Astrocyte of the hippocampus (primary cell): ENCODE measurements around the gene NKAIN4.
"Not testable (repeated sequence)": the region's sequence is repeated elsewhere in the genome, so short reads cannot be mapped to it uniquely, and the experiment has no call there.

Source experiments
- DNase-seq: peaks from one replicate; pipeline ENCODE4 v3.0.0; 2011; ENCODE audit warnings: low read depth, low spot score

NKAIN4 gene

GRCh38 chr20:63238031-63238430, 16.2 kb downstream of the NKAIN4 start:
- DNase-seq: no peak

DNA sequence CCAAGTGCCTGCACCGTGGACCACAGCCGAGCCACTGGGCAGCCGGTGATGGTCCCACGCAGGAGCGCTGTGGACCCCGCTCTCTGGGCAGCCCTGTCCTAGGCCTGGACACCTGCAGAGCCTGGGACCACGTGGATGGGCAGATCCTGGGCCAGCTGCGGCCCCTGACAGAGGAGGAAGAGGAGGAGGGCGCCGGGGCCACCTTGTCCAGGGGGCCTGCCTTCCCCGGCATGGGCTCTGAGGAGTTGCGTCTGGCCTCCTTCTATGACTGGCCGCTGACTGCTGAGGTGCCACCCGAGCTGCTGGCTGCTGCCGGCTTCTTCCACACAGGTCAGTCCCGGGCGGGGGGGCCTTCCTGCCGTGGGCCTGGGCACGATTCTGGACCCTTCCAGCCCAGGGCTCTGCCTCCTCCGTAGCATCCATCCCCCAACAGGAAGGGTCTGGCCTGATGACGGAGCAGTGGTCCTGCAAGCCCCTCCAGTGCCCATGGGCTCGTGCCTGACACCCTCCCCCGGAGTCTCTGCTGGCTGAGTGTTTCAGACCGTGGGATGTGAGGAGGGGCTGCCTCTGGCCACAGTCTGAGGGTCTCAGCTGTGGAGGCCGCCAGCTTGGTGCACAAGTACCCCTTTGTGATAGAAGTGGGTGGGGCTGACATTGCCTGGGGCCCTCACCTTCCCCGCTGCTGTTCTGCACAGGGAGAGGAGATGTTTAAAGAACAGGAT, 18.0 kb downstream of the NKAIN4 start:
- no peak for DNase-seq

DNA sequence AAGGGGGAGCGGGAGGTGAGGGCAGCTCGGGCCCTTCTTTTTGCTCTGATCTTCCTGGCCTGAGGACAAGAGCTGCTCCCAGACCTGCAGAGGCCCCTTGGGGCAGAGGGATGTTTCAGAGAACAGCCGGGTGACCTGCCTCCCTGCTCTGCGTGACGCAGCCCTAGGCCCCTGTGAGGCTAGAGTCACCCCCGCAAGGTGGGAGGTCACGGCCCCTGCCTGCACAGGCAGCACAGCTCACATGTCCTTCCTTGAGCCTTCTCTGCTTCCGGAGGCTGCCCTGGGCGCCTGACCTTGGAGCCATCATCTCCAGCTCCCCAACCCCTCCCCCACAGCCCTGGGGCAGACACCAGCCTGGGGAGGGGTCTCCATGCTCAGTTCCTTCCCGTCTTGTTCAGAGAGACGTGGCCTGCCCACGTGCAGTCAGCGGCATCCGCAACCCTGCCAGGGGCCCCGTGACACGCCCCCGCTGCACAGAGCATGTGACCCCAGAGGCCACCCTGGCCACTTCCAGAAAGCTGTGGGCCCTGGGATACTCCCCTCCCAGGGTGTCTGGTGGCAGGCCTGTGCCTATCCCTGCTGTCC, 18.8 kb downstream of the NKAIN4 start, which contains the start of gene BIRC7:
TSS of gene BIRC7 (plus strand) at position 507 of the 585 bp plus-strand sequence. CDS start 192 bp downstream, outside the sequence.
- DNase-seq: no peak

GRCh38 chr20:63234693-63235398, 19.4 kb downstream of the NKAIN4 start:
- DNase-seq: peak; percentile 59

DNA sequence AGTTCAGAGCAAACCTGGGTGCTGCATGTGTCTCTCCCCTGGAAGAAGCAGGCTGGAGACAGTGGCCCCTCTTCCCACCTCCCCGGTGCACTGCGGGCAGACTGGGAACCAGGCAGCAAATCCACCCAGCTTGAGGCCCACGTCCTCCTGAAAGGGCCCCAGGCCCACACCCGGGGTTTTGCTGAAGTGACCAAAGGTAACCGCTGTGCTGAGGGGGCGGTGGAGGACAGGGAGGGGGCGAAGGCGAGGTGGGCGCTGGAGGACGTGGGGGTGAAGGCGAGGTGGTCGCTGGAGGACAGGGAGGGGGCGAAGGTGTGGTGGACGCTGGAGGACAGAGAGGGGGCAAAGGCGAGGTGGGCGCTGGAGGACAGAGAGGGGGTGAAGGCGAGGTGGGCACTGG, 20.3 kb downstream of the NKAIN4 start:
- DNase-seq: no peak

GRCh38 chr20:63233061-63233344, 21.3 kb downstream of the NKAIN4 start:
- DNase-seq: no peak

DNA sequence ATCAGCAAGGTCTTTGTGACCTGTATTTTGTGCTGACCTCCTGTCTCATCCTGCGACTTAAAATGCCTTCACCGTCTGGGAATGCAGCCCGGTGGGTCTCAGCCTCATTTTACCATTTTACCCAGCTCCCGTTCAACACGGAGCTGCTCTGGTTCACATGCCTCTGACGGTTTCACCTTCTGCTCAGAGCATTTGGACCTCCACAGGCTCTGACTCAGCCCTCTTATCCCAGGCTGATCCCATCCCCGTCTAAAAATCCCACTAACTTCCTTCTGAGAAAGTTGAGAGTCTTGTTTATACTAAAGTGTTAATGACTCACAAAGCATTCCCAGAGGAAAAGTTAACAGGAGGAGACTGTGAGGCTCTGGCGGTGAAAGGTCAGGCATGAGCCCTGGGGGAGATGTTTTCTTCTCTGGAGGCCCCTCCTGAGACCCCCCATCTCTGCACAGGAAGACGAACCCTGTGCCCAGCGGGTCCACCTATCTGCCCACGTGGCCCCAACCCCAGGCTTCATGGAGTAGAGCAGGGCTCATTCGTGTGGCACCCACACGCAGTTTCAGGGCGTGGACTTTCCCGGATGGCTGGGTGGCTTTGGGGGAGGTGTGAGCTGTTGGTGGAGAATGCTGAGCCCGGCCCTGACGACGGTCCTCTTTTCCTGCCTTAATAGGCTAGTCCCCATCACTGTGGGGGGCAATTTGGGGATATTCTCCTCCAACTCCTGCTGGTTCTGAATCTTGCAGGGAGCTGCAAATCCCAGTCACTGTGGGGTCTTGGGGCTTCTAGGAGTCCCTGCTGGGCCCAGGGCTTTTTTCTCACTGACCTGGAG, 21.8 kb downstream of the NKAIN4 start:
- DNase-seq: peak; percentile 84

DNA sequence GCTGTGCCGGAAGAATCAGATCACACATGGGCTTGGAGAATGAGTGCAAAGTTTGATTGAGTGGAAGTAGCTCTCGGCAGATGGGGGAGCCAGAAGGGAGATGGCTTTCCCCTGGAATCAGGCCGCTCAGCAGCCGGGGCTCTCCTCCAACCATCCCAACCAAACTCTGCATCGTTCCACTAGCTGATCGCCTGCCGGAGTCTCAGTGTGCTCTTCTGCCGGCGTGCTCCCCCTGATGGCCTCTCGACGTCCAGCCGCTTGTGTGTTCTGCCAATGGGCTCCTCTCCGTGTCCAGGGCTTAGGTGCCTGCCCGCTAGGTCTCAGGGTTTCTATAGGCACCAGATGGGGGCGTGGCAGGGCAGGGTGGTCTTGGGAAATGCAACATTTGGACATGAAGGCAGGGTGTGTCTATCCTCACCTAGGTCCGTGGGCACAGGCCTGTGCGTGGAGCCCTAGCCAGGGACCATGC, 23.4 kb downstream of the NKAIN4 start:
- peak; percentile 79 for DNase-seq

- DNase-seq: no peak
Measured at GRCh38 chr20:63228806-63229205, 25.5 kb downstream of the NKAIN4 start.

DNA sequence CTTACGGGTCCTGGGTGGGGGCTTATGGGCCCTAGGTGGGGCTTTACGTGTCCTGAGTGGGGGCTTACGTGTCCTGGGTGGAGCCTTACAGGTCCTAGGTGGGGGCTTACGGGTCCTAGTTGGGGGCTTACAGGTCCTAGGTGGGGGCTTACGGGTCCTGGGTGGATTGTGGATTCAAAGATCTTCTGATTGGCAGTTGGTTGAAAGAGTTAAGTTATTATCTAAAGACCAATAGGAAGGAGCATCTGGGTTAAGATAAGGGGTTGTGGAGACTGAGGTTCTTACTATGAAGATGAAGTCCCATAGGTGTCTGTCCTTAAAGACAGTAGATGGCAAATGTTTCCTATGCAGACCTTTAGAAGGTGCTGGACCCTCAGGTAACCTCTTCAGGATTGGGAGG, 27.0 kb downstream of the NKAIN4 start:
- DNase-seq: no peak

GRCh38 chr20:63226042-63226943, 28.0 kb downstream of the NKAIN4 start:
- DNase-seq: no peak

DNA sequence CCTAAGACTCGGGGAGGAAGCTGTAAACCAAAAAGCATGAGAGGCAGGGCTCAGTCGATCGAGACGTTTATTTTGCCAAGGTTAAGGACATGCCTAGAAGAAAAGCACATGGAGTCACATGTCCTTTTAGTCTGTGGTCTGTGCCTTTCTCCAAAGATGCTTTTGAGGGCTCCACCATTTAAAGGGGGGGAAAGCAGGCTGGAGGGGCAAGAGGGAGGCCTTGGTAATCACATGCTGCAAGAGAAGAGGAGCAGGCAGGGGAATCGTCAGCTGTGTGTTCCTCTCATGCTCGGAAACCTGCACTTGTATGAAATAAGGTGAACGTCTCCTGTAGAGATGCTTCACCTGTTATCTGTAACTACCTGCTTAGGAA, 29.2 kb downstream of the NKAIN4 start:
- no peak for DNase-seq

- DNase-seq: peak; percentile 92
Measured at GRCh38 chr20:63224412-63225081, 29.7 kb downstream of the NKAIN4 start.

GRCh38 chr20:63223826-63224207, 30.4 kb downstream of the NKAIN4 start:
- DNase-seq: no peak

- peak; percentile 57 for DNase-seq
Measured at GRCh38 chr20:63223121-63223825, 31.0 kb downstream of the NKAIN4 start.

- DNase-seq: no peak
Measured at GRCh38 chr20:63222541-63222940, 31.7 kb downstream of the NKAIN4 start.

GRCh38 chr20:63221400-63222053, 32.7 kb downstream of the NKAIN4 start:
- DNase-seq: not testable (repeated sequence)

- no peak for DNase-seq
Measured at GRCh38 chr20:63220696-63221399, 33.4 kb downstream of the NKAIN4 start.
